SK-N-SH (cell line): ENCODE results near the gene CDK14. TPM values are rescaled to one million over a fixed set of nuclear protein-coding genes. Genes with fewer than 3 reads are reported as not detected.

Experiments used
- CTCF ChIA-PET: fragments of 300-600, 350-600 bp; formaldehyde crosslinking; extraction: SDS; loops from one replicate; lab custom pipeline; 2021; lab: Yijun Ruan, JAX
- POLR2A ChIA-PET: fragments of 350-600 bp; sonication (Branson Sonifier 250); formaldehyde crosslinking; extraction: SDS; loops from one replicate; lab custom pipeline; 2020; ENCODE audit warnings: antibody characterized with exemption, inconsistent platforms; lab: Yijun Ruan, JAX
- DNase-seq: peaks from one replicate; pipeline ENCODE4 v3.0.0; 2012
- H2AFZ ChIP-seq: fragments of 200-600 bp; sonication (generic); 2 replicates; pipeline ENCODE4 v1.8.1; 2016; ENCODE audit warnings: antibody characterized with exemption, mild to moderate bottlenecking, low read depth
- H3F3A ChIP-seq: fragments of 200-600 bp; sonication (generic); replicated peaks from 2 replicates; pipeline ENCODE3; 2016; ENCODE audit warnings: antibody characterized with exemption, mild to moderate bottlenecking; ENCODE audit not compliant: insufficient read depth
- H3K27ac ChIP-seq, 2 experiments: fragments of 200-500 bp in 1 of 2; fragments of 200-600 bp in 1 of 2; sonication (Bioruptor generic) in 1 of 2; sonication (generic), shearing (Covaris generic) in 1 of 2; 2 replicates each; pipeline versions ENCODE4 v1.5.1 to v1.6.1; 2014 to 2016; ENCODE audit warnings: low read depth in 2 of 2, inconsistent platforms in 1 of 2, low read length in 1 of 2, mild to moderate bottlenecking in 1 of 2, mixed read lengths in 1 of 2
- H3K27me3 ChIP-seq: fragments of 200-600 bp; sonication (generic), shearing (Covaris generic); 2 replicates; pipeline ENCODE4 v1.6.1; 2016; ENCODE audit warnings: mixed run types; ENCODE audit not compliant: insufficient read depth
- H3K36me3 ChIP-seq, 2 experiments: fragments of 200-500 bp in 1 of 2; fragments of 200-600 bp in 1 of 2; sonication (Bioruptor generic) in 1 of 2; sonication (generic) in 1 of 2; replicated peaks in 1 of 2; 2 replicates each; pipeline versions ENCODE3 to v1.5.1; 2014 to 2016; ENCODE audit warnings: low read length in 1 of 2, mild to moderate bottlenecking in 1 of 2; ENCODE audit not compliant: insufficient read depth in 2 of 2, control insufficient read depth in 1 of 2
- H3K4me1 ChIP-seq, 2 experiments: fragments of 200-500 bp in 1 of 2; fragments of 200-600 bp in 1 of 2; sonication (Bioruptor generic) in 1 of 2; sonication (generic), shearing (Covaris generic) in 1 of 2; 2 replicates each; pipeline versions ENCODE4 v1.5.1 to v1.6.1; 2014 to 2016; ENCODE audit warnings: low read depth in 1 of 2, low read length in 1 of 2, mixed run types in 1 of 2; ENCODE audit not compliant: insufficient read depth in 2 of 2, control insufficient read depth in 1 of 2
- H3K4me2 ChIP-seq: fragments of 200-600 bp; sonication (generic), shearing (Covaris generic); 2 replicates; pipeline ENCODE4 v1.6.1; 2017; ENCODE audit warnings: mixed run types
- H3K4me3 ChIP-seq, 2 experiments: fragments of 200-500 bp in 1 of 2; fragments of 200-600 bp in 1 of 2; sonication (Bioruptor generic) in 1 of 2; sonication (generic), shearing (Covaris generic) in 1 of 2; 2 replicates each; pipeline versions ENCODE4 v1.5.1 to v1.8.1; 2014 to 2016; ENCODE audit warnings: low read depth in 2 of 2, inconsistent platforms in 1 of 2, low read length in 1 of 2, mild to moderate bottlenecking in 1 of 2, mixed read lengths in 1 of 2, moderate library complexity in 1 of 2
- H3K79me2 ChIP-seq: fragments of 200-600 bp; sonication (generic); 2 replicates; pipeline ENCODE4 v1.8.1; 2017; ENCODE audit warnings: mild to moderate bottlenecking; ENCODE audit not compliant: insufficient read depth
- H3K9ac ChIP-seq: fragments of 200-600 bp; sonication (generic); 2 replicates; pipeline ENCODE4 v1.6.1; 2017; ENCODE audit warnings: mixed run types
- H3K9me2 ChIP-seq: fragments of 200-600 bp; sonication (generic); 2 replicates; pipeline ENCODE4 v1.6.1; 2017; ENCODE audit warnings: mixed run types
- H3K9me3 ChIP-seq: fragments of 200-600 bp; sonication (generic); 2 replicates; pipeline ENCODE4 v1.6.1; 2017; ENCODE audit warnings: mixed run types, mild to moderate bottlenecking, moderate library complexity
- H4K20me1 ChIP-seq: fragments of 200-600 bp; sonication (generic); 2 replicates; pipeline ENCODE4 v1.6.1; 2017; ENCODE audit warnings: mild to moderate bottlenecking, mixed run types; ENCODE audit not compliant: insufficient read depth
- CHD2 ChIP-seq: fragments of 150-350 bp; IDR thresholded peaks from 2 replicates; pipeline ENCODE4 v1.6.1; 2018; ENCODE audit warnings: low read length; ENCODE audit not compliant: partially characterized antibody
- ELF1 ChIP-seq: IDR thresholded peaks from 2 replicates; pipeline ENCODE4 v1.4.0; 2012
- FOXJ3 ChIP-seq: sonication (generic); formaldehyde crosslinking; IDR thresholded peaks from 2 replicates; pipeline ENCODE4 v1.5.1; 2020; ENCODE audit warnings: mild to moderate bottlenecking, missing genetic modification reagents
- FOXM1 ChIP-seq: IDR thresholded peaks from 2 replicates; pipeline ENCODE4 v1.4.0; 2012; ENCODE audit warnings: low read depth, mild to moderate bottlenecking
- GABPA ChIP-seq: IDR thresholded peaks from 2 replicates; pipeline ENCODE4 v1.4.0; 2012; ENCODE audit warnings: low read depth, mild to moderate bottlenecking
- GATA2 ChIP-seq: sonication (generic); formaldehyde crosslinking; IDR thresholded peaks from 2 replicates; pipeline ENCODE4 v1.5.0; 2020; ENCODE audit warnings: mild to moderate bottlenecking, missing genetic modification reagents
- JUND ChIP-seq: IDR thresholded peaks from 2 replicates; pipeline ENCODE4 v1.4.0; 2012
- MEF2A ChIP-seq: IDR thresholded peaks from 2 replicates; pipeline ENCODE4 v1.4.0; 2012; ENCODE audit warnings: low read depth, borderline replicate concordance
- NFIC ChIP-seq: IDR thresholded peaks from 2 replicates; pipeline ENCODE4 v1.4.0; 2012; ENCODE audit warnings: borderline replicate concordance
- NRF1 ChIP-seq: IDR thresholded peaks from 2 replicates; pipeline ENCODE4 v1.6.1; 2012; ENCODE audit warnings: low read depth, mild to moderate bottlenecking, low read length
- RAD21 ChIP-seq: IDR thresholded peaks from 2 replicates; pipeline ENCODE4 v1.6.1; 2012; ENCODE audit warnings: mild to moderate bottlenecking, low read length
- RCOR1 ChIP-seq: fragments of 150-350 bp; IDR thresholded peaks from 2 replicates; pipeline ENCODE4 v1.6.1; 2017; ENCODE audit warnings: antibody characterized with exemption, low read length
- RXRA ChIP-seq: IDR thresholded peaks from 2 replicates; pipeline ENCODE4 v1.4.0; 2012; ENCODE audit warnings: low read depth, mild to moderate bottlenecking, borderline replicate concordance
- TAF1 ChIP-seq: IDR thresholded peaks from 2 replicates; pipeline ENCODE4 v1.6.1; 2012; ENCODE audit warnings: low read depth, mild to moderate bottlenecking, low read length, moderate library complexity, borderline replicate concordance
- TCF12 ChIP-seq: IDR thresholded peaks from 2 replicates; pipeline ENCODE4 v1.4.0; 2012
- TEAD4 ChIP-seq: IDR thresholded peaks from 2 replicates; pipeline ENCODE4 v1.4.0; 2012; ENCODE audit warnings: mild to moderate bottlenecking, borderline replicate concordance; ENCODE audit not compliant: insufficient read depth
- WGBS: methylation state at CpG from one replicate; pipeline ENCODE4 v1.1.6; 2017; ENCODE audit warnings: low lambda C conversion rate; 5-methylcytosine and 5-hydroxymethylcytosine counted together
- polyA plus RNA-seq, 3 experiments: library from polyadenylated mRNA; depleted of rRNA; stranded (reverse); fragments of >200 nt; gene quantifications; 2 replicates each; pipeline ENCODE4 v1.2.3, GENCODE V29; 2012
- TF ChIP-seq, protein P1 (sequence below): IDR thresholded peaks from 2 replicates; pipeline ENCODE4; 2012
- TF ChIP-seq, protein P2 (sequence below): fragments of 150-350 bp; IDR thresholded peaks from 2 replicates; pipeline ENCODE4 v1.6.1; 2016; ENCODE audit warnings: mild to moderate bottlenecking, low read depth, low read length
- TF ChIP-seq, protein P3 (sequence below): IDR thresholded peaks from 2 replicates; pipeline ENCODE4 v1.4.0; 2012; ENCODE audit warnings: low read depth
- TF ChIP-seq, protein P4 (sequence below): IDR thresholded peaks from 2 replicates; pipeline ENCODE4 v1.6.1; 2012; ENCODE audit warnings: mild to moderate bottlenecking, low read depth, low read length, moderate library complexity

Gene CDK14
- polyA plus RNA-seq, 1 of the 3 experiments (the other 2 are of a cell fraction): 13.9 TPM

DNA sequence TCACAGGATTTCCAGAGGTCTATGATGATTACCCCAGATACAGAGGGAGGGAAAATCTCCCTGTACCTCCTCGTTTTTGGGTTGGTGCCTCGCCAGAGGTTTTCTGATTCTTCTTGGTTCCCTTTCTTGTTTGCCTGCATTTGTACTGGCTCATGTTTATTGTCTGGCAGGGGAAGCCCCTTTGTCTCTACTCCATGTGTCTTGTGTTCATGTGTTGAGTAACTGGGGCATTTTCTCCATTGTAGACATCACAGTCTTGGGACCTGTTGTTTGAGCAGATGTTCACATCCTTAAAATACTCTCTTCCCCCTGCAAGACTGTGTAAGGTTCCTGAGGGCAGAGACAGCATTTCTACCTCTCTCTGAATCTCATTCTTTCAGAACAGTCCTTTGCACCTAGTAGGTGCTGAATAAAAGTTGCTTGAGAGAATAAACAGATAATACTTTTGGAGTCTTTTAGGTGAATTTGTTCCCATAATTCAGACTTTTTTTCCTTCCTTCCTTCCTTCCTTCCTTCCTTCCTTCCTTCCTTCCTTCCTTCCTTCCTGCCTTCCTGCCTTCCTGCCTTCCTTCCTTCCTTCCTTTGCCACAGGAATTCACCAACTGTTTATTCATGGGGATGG is 25.1 kb downstream of the CDK14 start:
- Histone ChIP-seq H3K4me1 (peaks cover 12 to 55% of the 10 kb centered on the region in 2 experiments), H3K79me2 (peaks cover 95% of the 10 kb centered on the region), H3K4me3 (no peak overlapping the region), H4K20me1 (peaks cover 49% of the 10 kb centered on the region), H3K9ac (no peak overlapping the region), H3K4me2 (no peak overlapping the region), H3F3A (peaks cover 19% of the 10 kb centered on the region), H3K9me2 (no peaks in the 10 kb centered on the region), H3K27me3 (no peaks in the 10 kb centered on the region), H3K36me3 (peaks cover 0 to 5% of the 10 kb centered on the region in 2 experiments), H2AFZ (no peak overlapping the region), H3K27ac (no peak overlapping the region), H3K9me3 (no peaks in the 10 kb centered on the region)
- ChIA-PET CTCF (interaction anchor here (2.0 to 4.9 kb wide), 4 partner anchors 8 to 413 kb away, joined by 6 to 32 read pairs (median 18); partner anchors contain the start of gene CDK14), POLR2A (no interaction called here)
- WGBS: 82% methylated on average over 2 of the region's 2 CpGs
- no peak for DNase-seq
- TF ChIP-seq RCOR1 (no peak), NRF1 (no peak), MEF2A (no peak), TEAD4 (no peak), RAD21 (no peak), FOXJ3 (CRISPR knock-in tag) (no peak), ELF1 (no peak), RXRA (no peak), FOXM1 (no peak), JUND (no peak), TAF1 (no peak), CHD2 (no peak), GABPA (no peak), GATA2 (CRISPR knock-in tag) (no peak), TCF12 (no peak), NFIC (no peak)
- TF ChIP-seq, protein P1, sequence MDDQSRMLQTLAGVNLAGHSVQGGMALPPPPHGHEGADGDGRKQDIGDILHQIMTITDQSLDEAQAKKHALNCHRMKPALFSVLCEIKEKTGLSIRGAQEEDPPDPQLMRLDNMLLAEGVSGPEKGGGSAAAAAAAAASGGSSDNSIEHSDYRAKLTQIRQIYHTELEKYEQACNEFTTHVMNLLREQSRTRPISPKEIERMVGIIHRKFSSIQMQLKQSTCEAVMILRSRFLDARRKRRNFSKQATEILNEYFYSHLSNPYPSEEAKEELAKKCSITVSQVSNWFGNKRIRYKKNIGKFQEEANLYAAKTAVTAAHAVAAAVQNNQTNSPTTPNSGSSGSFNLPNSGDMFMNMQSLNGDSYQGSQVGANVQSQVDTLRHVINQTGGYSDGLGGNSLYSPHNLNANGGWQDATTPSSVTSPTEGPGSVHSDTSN: no peak
- TF ChIP-seq, protein P2, sequence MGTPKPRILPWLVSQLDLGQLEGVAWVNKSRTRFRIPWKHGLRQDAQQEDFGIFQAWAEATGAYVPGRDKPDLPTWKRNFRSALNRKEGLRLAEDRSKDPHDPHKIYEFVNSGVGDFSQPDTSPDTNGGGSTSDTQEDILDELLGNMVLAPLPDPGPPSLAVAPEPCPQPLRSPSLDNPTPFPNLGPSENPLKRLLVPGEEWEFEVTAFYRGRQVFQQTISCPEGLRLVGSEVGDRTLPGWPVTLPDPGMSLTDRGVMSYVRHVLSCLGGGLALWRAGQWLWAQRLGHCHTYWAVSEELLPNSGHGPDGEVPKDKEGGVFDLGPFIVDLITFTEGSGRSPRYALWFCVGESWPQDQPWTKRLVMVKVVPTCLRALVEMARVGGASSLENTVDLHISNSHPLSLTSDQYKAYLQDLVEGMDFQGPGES: no peak
- TF ChIP-seq, protein P3, sequence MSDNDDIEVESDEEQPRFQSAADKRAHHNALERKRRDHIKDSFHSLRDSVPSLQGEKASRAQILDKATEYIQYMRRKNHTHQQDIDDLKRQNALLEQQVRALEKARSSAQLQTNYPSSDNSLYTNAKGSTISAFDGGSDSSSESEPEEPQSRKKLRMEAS: no peak
- TF ChIP-seq, protein P4, sequence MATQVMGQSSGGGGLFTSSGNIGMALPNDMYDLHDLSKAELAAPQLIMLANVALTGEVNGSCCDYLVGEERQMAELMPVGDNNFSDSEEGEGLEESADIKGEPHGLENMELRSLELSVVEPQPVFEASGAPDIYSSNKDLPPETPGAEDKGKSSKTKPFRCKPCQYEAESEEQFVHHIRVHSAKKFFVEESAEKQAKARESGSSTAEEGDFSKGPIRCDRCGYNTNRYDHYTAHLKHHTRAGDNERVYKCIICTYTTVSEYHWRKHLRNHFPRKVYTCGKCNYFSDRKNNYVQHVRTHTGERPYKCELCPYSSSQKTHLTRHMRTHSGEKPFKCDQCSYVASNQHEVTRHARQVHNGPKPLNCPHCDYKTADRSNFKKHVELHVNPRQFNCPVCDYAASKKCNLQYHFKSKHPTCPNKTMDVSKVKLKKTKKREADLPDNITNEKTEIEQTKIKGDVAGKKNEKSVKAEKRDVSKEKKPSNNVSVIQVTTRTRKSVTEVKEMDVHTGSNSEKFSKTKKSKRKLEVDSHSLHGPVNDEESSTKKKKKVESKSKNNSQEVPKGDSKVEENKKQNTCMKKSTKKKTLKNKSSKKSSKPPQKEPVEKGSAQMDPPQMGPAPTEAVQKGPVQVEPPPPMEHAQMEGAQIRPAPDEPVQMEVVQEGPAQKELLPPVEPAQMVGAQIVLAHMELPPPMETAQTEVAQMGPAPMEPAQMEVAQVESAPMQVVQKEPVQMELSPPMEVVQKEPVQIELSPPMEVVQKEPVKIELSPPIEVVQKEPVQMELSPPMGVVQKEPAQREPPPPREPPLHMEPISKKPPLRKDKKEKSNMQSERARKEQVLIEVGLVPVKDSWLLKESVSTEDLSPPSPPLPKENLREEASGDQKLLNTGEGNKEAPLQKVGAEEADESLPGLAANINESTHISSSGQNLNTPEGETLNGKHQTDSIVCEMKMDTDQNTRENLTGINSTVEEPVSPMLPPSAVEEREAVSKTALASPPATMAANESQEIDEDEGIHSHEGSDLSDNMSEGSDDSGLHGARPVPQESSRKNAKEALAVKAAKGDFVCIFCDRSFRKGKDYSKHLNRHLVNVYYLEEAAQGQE: no peak
